SK-N-SH (cell line): ENCODE data around the gene SRMS. TPM values are rescaled to one million over a fixed set of nuclear protein-coding genes. Genes with fewer than 3 reads are reported as not detected.
A peak's percentile ranks its signal among the peaks of the same experiment; 100 is the strongest.

ENCODE experiments used
- CTCF ChIA-PET: fragments of 300-600, 350-600 bp; formaldehyde crosslinking; extraction: SDS; loops from one replicate; lab custom pipeline; 2021; lab: Yijun Ruan, JAX
- POLR2A ChIA-PET: fragments of 350-600 bp; sonication (Branson Sonifier 250); formaldehyde crosslinking; extraction: SDS; loops from one replicate; lab custom pipeline; 2020; ENCODE audit warnings: antibody characterized with exemption, inconsistent platforms; lab: Yijun Ruan, JAX
- DNase-seq: peaks from one replicate; pipeline ENCODE4 v3.0.0; 2012
- H2AFZ ChIP-seq: fragments of 200-600 bp; sonication (generic); 2 replicates; pipeline ENCODE4 v1.8.1; 2016; ENCODE audit warnings: antibody characterized with exemption, mild to moderate bottlenecking, low read depth
- H3F3A ChIP-seq: fragments of 200-600 bp; sonication (generic); replicated peaks from 2 replicates; pipeline ENCODE3; 2016; ENCODE audit warnings: antibody characterized with exemption, mild to moderate bottlenecking; ENCODE audit not compliant: insufficient read depth
- H3K27ac ChIP-seq, 2 experiments: fragments of 200-500 bp in 1 of 2; fragments of 200-600 bp in 1 of 2; sonication (Bioruptor generic) in 1 of 2; sonication (generic), shearing (Covaris generic) in 1 of 2; 2 replicates each; pipeline versions ENCODE4 v1.5.1 to v1.6.1; 2014 to 2016; ENCODE audit warnings: low read depth in 2 of 2, inconsistent platforms in 1 of 2, low read length in 1 of 2, mild to moderate bottlenecking in 1 of 2, mixed read lengths in 1 of 2
- H3K27me3 ChIP-seq: fragments of 200-600 bp; sonication (generic), shearing (Covaris generic); 2 replicates; pipeline ENCODE4 v1.6.1; 2016; ENCODE audit warnings: mixed run types; ENCODE audit not compliant: insufficient read depth
- H3K36me3 ChIP-seq, 2 experiments: fragments of 200-500 bp in 1 of 2; fragments of 200-600 bp in 1 of 2; sonication (Bioruptor generic) in 1 of 2; sonication (generic) in 1 of 2; replicated peaks in 1 of 2; 2 replicates each; pipeline versions ENCODE3 to v1.5.1; 2014 to 2016; ENCODE audit warnings: low read length in 1 of 2, mild to moderate bottlenecking in 1 of 2; ENCODE audit not compliant: insufficient read depth in 2 of 2, control insufficient read depth in 1 of 2
- H3K4me1 ChIP-seq, 2 experiments: fragments of 200-500 bp in 1 of 2; fragments of 200-600 bp in 1 of 2; sonication (Bioruptor generic) in 1 of 2; sonication (generic), shearing (Covaris generic) in 1 of 2; 2 replicates each; pipeline versions ENCODE4 v1.5.1 to v1.6.1; 2014 to 2016; ENCODE audit warnings: low read depth in 1 of 2, low read length in 1 of 2, mixed run types in 1 of 2; ENCODE audit not compliant: insufficient read depth in 2 of 2, control insufficient read depth in 1 of 2
- H3K4me2 ChIP-seq: fragments of 200-600 bp; sonication (generic), shearing (Covaris generic); 2 replicates; pipeline ENCODE4 v1.6.1; 2017; ENCODE audit warnings: mixed run types
- H3K4me3 ChIP-seq, 2 experiments: fragments of 200-500 bp in 1 of 2; fragments of 200-600 bp in 1 of 2; sonication (Bioruptor generic) in 1 of 2; sonication (generic), shearing (Covaris generic) in 1 of 2; 2 replicates each; pipeline versions ENCODE4 v1.5.1 to v1.8.1; 2014 to 2016; ENCODE audit warnings: low read depth in 2 of 2, inconsistent platforms in 1 of 2, low read length in 1 of 2, mild to moderate bottlenecking in 1 of 2, mixed read lengths in 1 of 2, moderate library complexity in 1 of 2
- H3K79me2 ChIP-seq: fragments of 200-600 bp; sonication (generic); 2 replicates; pipeline ENCODE4 v1.8.1; 2017; ENCODE audit warnings: mild to moderate bottlenecking; ENCODE audit not compliant: insufficient read depth
- H3K9ac ChIP-seq: fragments of 200-600 bp; sonication (generic); 2 replicates; pipeline ENCODE4 v1.6.1; 2017; ENCODE audit warnings: mixed run types
- H3K9me2 ChIP-seq: fragments of 200-600 bp; sonication (generic); 2 replicates; pipeline ENCODE4 v1.6.1; 2017; ENCODE audit warnings: mixed run types
- H3K9me3 ChIP-seq: fragments of 200-600 bp; sonication (generic); 2 replicates; pipeline ENCODE4 v1.6.1; 2017; ENCODE audit warnings: mixed run types, mild to moderate bottlenecking, moderate library complexity
- H4K20me1 ChIP-seq: fragments of 200-600 bp; sonication (generic); 2 replicates; pipeline ENCODE4 v1.6.1; 2017; ENCODE audit warnings: mild to moderate bottlenecking, mixed run types; ENCODE audit not compliant: insufficient read depth
- GATA2 ChIP-seq: sonication (generic); formaldehyde crosslinking; IDR thresholded peaks from 2 replicates; pipeline ENCODE4 v1.5.0; 2020; ENCODE audit warnings: mild to moderate bottlenecking, missing genetic modification reagents
- JUND ChIP-seq: IDR thresholded peaks from 2 replicates; pipeline ENCODE4 v1.4.0; 2012
- MEF2A ChIP-seq: IDR thresholded peaks from 2 replicates; pipeline ENCODE4 v1.4.0; 2012; ENCODE audit warnings: low read depth, borderline replicate concordance
- NFIC ChIP-seq: IDR thresholded peaks from 2 replicates; pipeline ENCODE4 v1.4.0; 2012; ENCODE audit warnings: borderline replicate concordance
- NRF1 ChIP-seq: IDR thresholded peaks from 2 replicates; pipeline ENCODE4 v1.6.1; 2012; ENCODE audit warnings: low read depth, mild to moderate bottlenecking, low read length
- TAF1 ChIP-seq: IDR thresholded peaks from 2 replicates; pipeline ENCODE4 v1.6.1; 2012; ENCODE audit warnings: low read depth, mild to moderate bottlenecking, low read length, moderate library complexity, borderline replicate concordance
- TEAD4 ChIP-seq: IDR thresholded peaks from 2 replicates; pipeline ENCODE4 v1.4.0; 2012; ENCODE audit warnings: mild to moderate bottlenecking, borderline replicate concordance; ENCODE audit not compliant: insufficient read depth
- WGBS: methylation state at CpG from one replicate; pipeline ENCODE4 v1.1.6; 2017; ENCODE audit warnings: low lambda C conversion rate; 5-methylcytosine and 5-hydroxymethylcytosine counted together
- polyA plus RNA-seq, 3 experiments: library from polyadenylated mRNA; depleted of rRNA; stranded (reverse); fragments of >200 nt; gene quantifications; 2 replicates each; pipeline ENCODE4 v1.2.3, GENCODE V29; 2012
- TF ChIP-seq, protein P1 (sequence below): IDR thresholded peaks from 2 replicates; pipeline ENCODE4 v1.4.0; 2012; ENCODE audit warnings: low read depth, borderline replicate concordance

The SRMS gene
- polyA plus RNA-seq, 1 of the 3 experiments (the other 2 are of a cell fraction), result not detected

DNA sequence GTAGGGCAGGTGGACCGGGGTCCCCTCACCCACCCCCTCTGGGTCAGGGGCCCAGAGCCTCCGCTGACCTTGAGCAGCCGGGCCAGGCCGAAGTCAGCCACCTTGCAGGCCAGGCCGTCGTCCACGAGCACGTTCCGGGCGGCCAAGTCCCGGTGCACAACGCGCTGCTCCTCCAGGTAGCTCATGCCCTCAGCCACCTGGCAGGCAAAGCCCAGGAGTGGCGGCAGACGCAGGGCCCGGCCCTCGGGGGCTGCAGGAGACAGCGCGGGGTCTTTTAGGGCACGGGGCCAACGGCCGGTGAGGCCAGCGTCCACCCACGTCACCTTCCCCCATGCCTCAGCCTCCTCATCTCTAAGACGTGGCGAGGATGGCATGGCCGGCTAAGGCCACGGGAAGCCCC lies 6.2 kb downstream of the SRMS start:
- Histone ChIP-seq H3K4me2 (no peak overlapping the region), H2AFZ (no peak overlapping the region), H3K79me2 (no peaks in the 10 kb centered on the region), H3K4me3 (no peak overlapping the region), H3K9ac (no peak overlapping the region), H3K9me2 (no peaks in the 10 kb centered on the region), H3F3A (no peaks in the 10 kb centered on the region), H3K4me1 (peaks cover 0 to 28% of the 10 kb centered on the region in 2 experiments; a peak in 1 of 4 replicates), H4K20me1 (no peaks in the 10 kb centered on the region), H3K9me3 (no peaks in the 10 kb centered on the region), H3K27me3 (no peaks in the 10 kb centered on the region), H3K27ac (no peak overlapping the region), H3K36me3 (no peaks in the 10 kb centered on the region)
- WGBS, result no CpG with 5 or more reads among the region's 28 CpGs
- POLR2A ChIA-PET, result no interaction called here
- DNase-seq, result no peak
- CTCF ChIA-PET, result interaction anchor here (1.1 to 5.4 kb wide), 2 partner anchors 433 to 497 kb away, joined by 3 to 42 read pairs; no protein-coding TSS in a partner anchor
- TF ChIP-seq TEAD4 (no peak), NFIC (no peak), MEF2A (no peak), GATA2 (CRISPR knock-in tag) (no peak)

GRCh38 chr20:63540417-63541186 lies 6.9 kb downstream of the SRMS start:
- Histone ChIP-seq H3K27me3 (no peaks in the 10 kb centered on the region), H3F3A (no peaks in the 10 kb centered on the region), H3K9me2 (no peaks in the 10 kb centered on the region), H3K4me3 (no peak overlapping the region), H2AFZ (no peak overlapping the region), H3K4me2 (no peak overlapping the region), H3K79me2 (no peaks in the 10 kb centered on the region), H4K20me1 (no peaks in the 10 kb centered on the region), H3K27ac (no peak overlapping the region), H3K9me3 (no peaks in the 10 kb centered on the region), H3K9ac (no peak overlapping the region), H3K36me3 (no peaks in the 10 kb centered on the region), H3K4me1 (peaks cover 0 to 32% of the 10 kb centered on the region in 2 experiments; a peak in 1 of 4 replicates)
- peak; percentile 72 for DNase-seq
- TF ChIP-seq, protein P1, sequence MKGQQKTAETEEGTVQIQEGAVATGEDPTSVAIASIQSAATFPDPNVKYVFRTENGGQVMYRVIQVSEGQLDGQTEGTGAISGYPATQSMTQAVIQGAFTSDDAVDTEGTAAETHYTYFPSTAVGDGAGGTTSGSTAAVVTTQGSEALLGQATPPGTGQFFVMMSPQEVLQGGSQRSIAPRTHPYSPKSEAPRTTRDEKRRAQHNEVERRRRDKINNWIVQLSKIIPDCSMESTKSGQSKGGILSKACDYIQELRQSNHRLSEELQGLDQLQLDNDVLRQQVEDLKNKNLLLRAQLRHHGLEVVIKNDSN, result peak; percentile 45; the same call in 1 of the 2 replicates
- TF ChIP-seq GATA2 (CRISPR knock-in tag), result no peak
- TF ChIP-seq NRF1, result no peak
- no peak for TF ChIP-seq JUND
- TF ChIP-seq TAF1, result no peak
- CTCF ChIA-PET, result interaction anchor here (1.1 to 6.3 kb wide), 6 partner anchors 9 to 498 kb away, joined by 3 to 82 read pairs (median 44); partner anchors contain the start of genes PPDPF and SRMS
- POLR2A ChIA-PET, result no interaction called here
- 60% methylated on average over 19 of the region's 49 CpGs for WGBS
